ENCODE measurements around the gene TTC28.

DNA sequence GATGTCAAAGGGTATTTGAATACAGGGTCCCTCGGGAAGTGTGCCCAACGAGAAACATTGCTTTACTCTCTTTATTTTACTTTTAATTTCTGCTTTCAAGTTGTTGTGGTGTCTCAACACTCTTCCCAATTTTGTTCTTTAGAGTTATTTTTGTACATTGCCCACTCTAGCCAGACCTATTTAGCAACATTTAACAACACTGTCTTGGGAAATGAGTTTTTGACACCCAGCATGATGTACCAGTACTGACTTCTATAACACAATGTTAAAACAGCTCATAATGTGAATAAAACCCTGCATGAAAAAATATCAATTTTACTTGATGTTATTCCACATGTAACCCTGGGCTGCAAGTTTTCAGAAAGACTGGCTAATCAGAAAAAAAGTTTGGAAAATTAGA lies 410.4 kb downstream of the TTC28 start:
- TF ChIP-seq, protein P1, sequence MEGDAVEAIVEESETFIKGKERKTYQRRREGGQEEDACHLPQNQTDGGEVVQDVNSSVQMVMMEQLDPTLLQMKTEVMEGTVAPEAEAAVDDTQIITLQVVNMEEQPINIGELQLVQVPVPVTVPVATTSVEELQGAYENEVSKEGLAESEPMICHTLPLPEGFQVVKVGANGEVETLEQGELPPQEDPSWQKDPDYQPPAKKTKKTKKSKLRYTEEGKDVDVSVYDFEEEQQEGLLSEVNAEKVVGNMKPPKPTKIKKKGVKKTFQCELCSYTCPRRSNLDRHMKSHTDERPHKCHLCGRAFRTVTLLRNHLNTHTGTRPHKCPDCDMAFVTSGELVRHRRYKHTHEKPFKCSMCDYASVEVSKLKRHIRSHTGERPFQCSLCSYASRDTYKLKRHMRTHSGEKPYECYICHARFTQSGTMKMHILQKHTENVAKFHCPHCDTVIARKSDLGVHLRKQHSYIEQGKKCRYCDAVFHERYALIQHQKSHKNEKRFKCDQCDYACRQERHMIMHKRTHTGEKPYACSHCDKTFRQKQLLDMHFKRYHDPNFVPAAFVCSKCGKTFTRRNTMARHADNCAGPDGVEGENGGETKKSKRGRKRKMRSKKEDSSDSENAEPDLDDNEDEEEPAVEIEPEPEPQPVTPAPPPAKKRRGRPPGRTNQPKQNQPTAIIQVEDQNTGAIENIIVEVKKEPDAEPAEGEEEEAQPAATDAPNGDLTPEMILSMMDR (conservative IDR thresholded peaks at IDR 0.05 in 1 of 2, IDR thresholded peaks at IDR 0.05 in 1 of 2; ENCODE audit: low read depth in 1 of 2, low read length in 2 of 2) = no peak
- no peak for TF ChIP-seq EZH2 (IDR thresholded peaks at IDR 0.05; ENCODE audit: low read length, missing control alignments)
